DOHH2 (cell line): ENCODE data around the gene CBFA2T2.
"Not testable (repeated sequence)": the region's sequence is repeated elsewhere in the genome, so short reads cannot be mapped to it uniquely, and the experiment has no call there.

ENCODE experiments used
- H3F3A ChIP-seq: fragments of 200-600 bp; sonication (generic), shearing (Covaris generic); 2 replicates; pipeline ENCODE4 v1.6.0; 2016; ENCODE audit warnings: antibody characterized with exemption, mild to moderate bottlenecking; ENCODE audit not compliant: control insufficient read depth, insufficient read depth
- H3K27ac ChIP-seq: fragments of 200-600 bp; sonication (generic); 2 replicates; pipeline ENCODE4 v1.5.1; 2014; ENCODE audit warnings: low read depth, mild to moderate bottlenecking, low read length, moderate library complexity
- H3K27me3 ChIP-seq: fragments of 200-600 bp; sonication (generic); 2 replicates; pipeline ENCODE4 v1.6.1; 2014; ENCODE audit warnings: mild to moderate bottlenecking, low read length, mixed read lengths; ENCODE audit not compliant: control insufficient read depth
- H3K36me3 ChIP-seq: fragments of 200-600 bp; sonication (generic); 2 replicates; pipeline ENCODE4 v1.6.1; 2014; ENCODE audit warnings: mild to moderate bottlenecking, low read length, moderate library complexity, mixed read lengths; ENCODE audit not compliant: control insufficient read depth
- H3K4me1 ChIP-seq: fragments of 200-600 bp; sonication (generic); 2 replicates; pipeline ENCODE4 v1.6.1; 2014; ENCODE audit warnings: mild to moderate bottlenecking, low read length, mixed read lengths; ENCODE audit not compliant: control insufficient read depth
- H3K4me2 ChIP-seq: fragments of 200-600 bp; sonication (generic); 2 replicates; pipeline ENCODE4 v1.6.0; 2014; ENCODE audit warnings: mild to moderate bottlenecking, low read length, moderate library complexity
- H3K4me3 ChIP-seq: fragments of 200-600 bp; sonication (generic); 2 replicates; pipeline ENCODE4 v1.5.1; 2014; ENCODE audit warnings: mild to moderate bottlenecking, low read length, mixed read lengths
- H3K79me2 ChIP-seq: fragments of 200-600 bp; sonication (generic); 2 replicates; pipeline ENCODE4 v1.6.1; 2014; ENCODE audit warnings: mild to moderate bottlenecking, low read length, mixed read lengths; ENCODE audit not compliant: control insufficient read depth
- H3K9me2 ChIP-seq: fragments of 200-600 bp; sonication (generic); replicated peaks from 2 replicates; pipeline ENCODE4 v1.6.1; 2014; ENCODE audit warnings: mild to moderate bottlenecking, low read length, mixed read lengths; ENCODE audit not compliant: control insufficient read depth
- H3K9me3 ChIP-seq: fragments of 200-600 bp; sonication (generic); 2 replicates; pipeline ENCODE4 v1.6.1; 2014; ENCODE audit warnings: antibody characterized with exemption, low read length, mixed read lengths; ENCODE audit not compliant: control insufficient read depth, insufficient read depth
- H4K20me1 ChIP-seq: fragments of 200-600 bp; sonication (generic); 2 replicates; pipeline ENCODE4 v1.6.0; 2014; ENCODE audit warnings: low read depth, mild to moderate bottlenecking, antibody characterized with exemption, low read length, moderate library complexity; ENCODE audit not compliant: control insufficient read depth, insufficient read depth
- CTCF ChIP-seq: fragments of 200-600 bp; sonication (generic); IDR thresholded peaks from one replicate; pipeline ENCODE4 v1.5.1; 2014; ENCODE audit warnings: antibody characterized with exemption, mild to moderate bottlenecking, low read depth, low read length; ENCODE audit not compliant: poor library complexity, severe bottlenecking
- EZH2phosphoT487 ChIP-seq: fragments of 200-600 bp; sonication (generic); IDR thresholded peaks from 2 replicates; pipeline ENCODE4 v1.6.1; 2017; ENCODE audit warnings: borderline replicate concordance, mild to moderate bottlenecking, antibody characterized with exemption, low read length, moderate library complexity, mixed read lengths

CBFA2T2 gene

GRCh38 chr20:33456916-33457642, 32.8 kb upstream of the CBFA2T2 start:
- H3K4me1 ChIP-seq, H3K27me3 ChIP-seq, H3K9me2 ChIP-seq, H3K4me2 ChIP-seq, H3K9me3 ChIP-seq, H4K20me1 ChIP-seq, H3F3A ChIP-seq, H3K36me3 ChIP-seq, H3K79me2 ChIP-seq, H3K4me3 ChIP-seq, H3K27ac ChIP-seq: not testable (repeated sequence)
- peak; percentile 93 for TF ChIP-seq CTCF

- Histone ChIP-seq H3K4me3 (no peak overlapping the region), H4K20me1 (no peaks in the 10 kb centered on the region), H3K4me2 (no peak overlapping the region), H3K36me3 (no peaks in the 10 kb centered on the region), H3K27me3 (no peaks in the 10 kb centered on the region), H3K9me2 (no peaks in the 10 kb centered on the region), H3K9me3 (no peaks in the 10 kb centered on the region), H3K4me1 (peaks cover 8% of the 10 kb centered on the region), H3F3A (no peaks in the 10 kb centered on the region), H3K27ac (no peak overlapping the region), H3K79me2 (no peaks in the 10 kb centered on the region)
- TF ChIP-seq CTCF (no peak), EZH2phosphoT487 (no peak)
Measured at GRCh38 chr20:33459599-33459998, 30.3 kb upstream of the CBFA2T2 start.

- no peak for TF ChIP-seq EZH2phosphoT487
- no peak for TF ChIP-seq CTCF
- H3K27ac ChIP-seq, result no peak overlapping the region
- no peaks in the 10 kb centered on the region for H3F3A ChIP-seq
- H3K9me2 ChIP-seq, result no peaks in the 10 kb centered on the region
- no peaks in the 10 kb centered on the region for H3K27me3 ChIP-seq
- H3K4me1 ChIP-seq, result peaks cover 8% of the 10 kb centered on the region
- no peaks in the 10 kb centered on the region for H3K9me3 ChIP-seq
- H4K20me1 ChIP-seq, result no peaks in the 10 kb centered on the region
- no peaks in the 10 kb centered on the region for H3K36me3 ChIP-seq
- no peaks in the 10 kb centered on the region for H3K79me2 ChIP-seq
- H3K4me2 ChIP-seq, result peak overlapping the region; percentile 19; the same call in 1 of the 2 replicates
- H3K4me3 ChIP-seq, result no peak overlapping the region
Measured at GRCh38 chr20:33460711-33461110, 29.2 kb upstream of the CBFA2T2 start.
